Measurements from ENCODE around the gene BRSK2.
"Not testable (repeated sequence)": the region's sequence is repeated elsewhere in the genome, so short reads cannot be mapped to it uniquely, and the experiment has no call there.

The BRSK2 gene

GRCh38 chr11:1389932-1390568 is at the start of gene BRSK2:
BRSK2 (plus strand) TSS chr11:1389934; CDS start chr11:1390285, 351 bp downstream.
- peak within 1 kb of the TSS; percentile 39 for H3K4me3 ChIP-seq (ENCODE audit: low read depth, low read length)
- H3K27ac ChIP-seq (ENCODE audit: extremely low read depth, low read depth, low read length), result peak within 1 kb of the TSS; percentile 44; the same call in 1 of the 2 replicates
- ChIA-PET POLR2A (no interaction called here), CTCF (interaction anchor here (0.7 kb wide), 1 partner anchor 14 kb away, joined by 3 read pairs; no protein-coding TSS in a partner anchor)
- no peak for TF ChIP-seq ZNF626 (tag by site-specific recombination; IDR thresholded peaks at IDR 0.05)
- TF ChIP-seq CTCF (tag by site-specific recombination; IDR thresholded peaks at IDR 0.05), result no peak
- no peak for TF ChIP-seq ZNF785 (tag by site-specific recombination; IDR thresholded peaks at IDR 0.05)
- no peak for TF ChIP-seq ZNF280D (tag by site-specific recombination; IDR thresholded peaks at IDR 0.05)
- no peak for TF ChIP-seq OVOL3 (tag by site-specific recombination; IDR thresholded peaks at IDR 0.05)
- no peak for TF ChIP-seq TRIM28 (IDR thresholded peaks at IDR 0.05; ENCODE audit: borderline replicate concordance, low read length)
- TF ChIP-seq ZNF529 (tag by site-specific recombination; IDR thresholded peaks at IDR 0.05; ENCODE audit: insufficient replicate concordance), result no peak
- no peak for TF ChIP-seq ZNF140 (tag by site-specific recombination; IDR thresholded peaks at IDR 0.05)
- TF ChIP-seq FEZF1 (tag by site-specific recombination; IDR thresholded peaks at IDR 0.05), result no peak
- H3K36me3 ChIP-seq (ENCODE audit: control insufficient read depth in 2 of 2, insufficient read depth in 1 of 2, low read length in 2 of 2), result peaks cover 0 to 11% of the 10 kb centered on the region in 2 experiments; a peak in 1 of 3 replicates
- H3K4me1 ChIP-seq (ENCODE audit: control insufficient read depth, insufficient read depth, low read length), result no peaks in the 10 kb centered on the region
- H3K9me3 ChIP-seq (ENCODE audit: control insufficient read depth, insufficient read depth, low read depth, low read length), result no peaks in the 10 kb centered on the region

GRCh38 chr11:1340111-1340510 is 49.6 kb upstream of the BRSK2 start:
- no peak overlapping the region for H3K4me3 ChIP-seq (ENCODE audit: low read depth, low read length)
- H3K27ac ChIP-seq (ENCODE audit: extremely low read depth, low read depth, low read length), result no peak overlapping the region
- no peaks in the 10 kb centered on the region for H3K9me3 ChIP-seq (ENCODE audit: control insufficient read depth, insufficient read depth, low read depth, low read length)
- TF ChIP-seq ZNF692 (tag by site-specific recombination; IDR thresholded peaks at IDR 0.05), result no peak
- no peak for TF ChIP-seq GLI2 (tag by site-specific recombination; IDR thresholded peaks at IDR 0.05; ENCODE audit: borderline replicate concordance, low read depth)
- TF ChIP-seq ZBTB48 (tag by site-specific recombination; IDR thresholded peaks at IDR 0.05), result no peak
- no peak for TF ChIP-seq ZNF488 (tag by site-specific recombination; IDR thresholded peaks at IDR 0.05)
- TF ChIP-seq ZNF670 (tag by site-specific recombination; IDR thresholded peaks at IDR 0.05; ENCODE audit: low read depth), result no peak
- no peak for TF ChIP-seq ZNF280C (tag by site-specific recombination; IDR thresholded peaks at IDR 0.05)
- no peak for TF ChIP-seq ZNF311 (tag by site-specific recombination; IDR thresholded peaks at IDR 0.05; ENCODE audit: borderline replicate concordance)
- POLR2A ChIA-PET, result no interaction called here
- CTCF ChIA-PET, result no interaction called here
- H3K36me3 ChIP-seq (ENCODE audit: control insufficient read depth in 2 of 2, insufficient read depth in 1 of 2, low read length in 2 of 2), result no peaks in the 10 kb centered on the region
- H3K4me1 ChIP-seq (ENCODE audit: control insufficient read depth, insufficient read depth, low read length), result no peaks in the 10 kb centered on the region

GRCh38 chr11:1341226-1341625 is 48.5 kb upstream of the BRSK2 start:
- CTCF ChIA-PET; H3K9me3 ChIP-seq (ENCODE audit: control insufficient read depth, insufficient read depth, low read depth, low read length); H3K36me3 ChIP-seq (ENCODE audit: control insufficient read depth in 2 of 2, insufficient read depth in 1 of 2, low read length in 2 of 2); H3K4me1 ChIP-seq (ENCODE audit: control insufficient read depth, insufficient read depth, low read length); POLR2A ChIA-PET; H3K27ac ChIP-seq (ENCODE audit: extremely low read depth, low read depth, low read length); H3K4me3 ChIP-seq (ENCODE audit: low read depth, low read length): not testable (repeated sequence)

All from HEK293 (cell line).